Left ventricle myocardium inferior (tissue), 1 donor: ENCODE measurements around the gene INVS. TPM values are rescaled to one million over a fixed set of nuclear protein-coding genes. Genes with fewer than 3 reads are reported as not detected.
"Not testable (repeated sequence)": the region's sequence is repeated elsewhere in the genome, so short reads cannot be mapped to it uniquely, and the experiment has no call there.

ENCODE experiments used
- DNase-seq: peaks from one replicate; pipeline ENCODE4 v3.0.0-alpha.2; 2020
- H3K27ac ChIP-seq: fragments of 200-600 bp; replicated peaks from 2 replicates; pipeline ENCODE4 v1.8.0; 2021
- H3K27me3 ChIP-seq: fragments of 200-600 bp; 2 replicates; pipeline ENCODE4 v1.8.0; 2021; ENCODE audit warnings: low read depth
- H3K36me3 ChIP-seq: fragments of 200-600 bp; 2 replicates; pipeline ENCODE4 v1.8.0; 2021
- H3K4me1 ChIP-seq: fragments of 200-600 bp; 2 replicates; pipeline ENCODE4 v1.8.0; 2021
- H3K4me3 ChIP-seq: fragments of 200-600 bp; 2 replicates; pipeline ENCODE4 v1.8.0; 2021; ENCODE audit warnings: mild to moderate bottlenecking, moderate library complexity
- H3K9me3 ChIP-seq: fragments of 200-600 bp; replicated peaks from 2 replicates; pipeline ENCODE4 v1.8.0; 2021
- intact Hi-C: fragments of 100-400 bp; cut with micrococcal nuclease; formaldehyde crosslinking; loops from one replicate; pipeline ENCODE4 v1.11.0; 2022
- total RNA-seq: library from RNA; stranded (reverse); fragmentation: NEBNext Ultra II Directional; extraction: Animal tissue kit (Norgen Biotek cat#: 25700); gene quantifications from one replicate; pipeline ENCODE4 v1.2.1, GENCODE V29; 2021
- TF ChIP-seq, protein P1 (sequence below): fragments of 200-600 bp; IDR thresholded peaks from 2 replicates; pipeline ENCODE4 v1.8.0; 2021; ENCODE audit warnings: antibody characterized with exemption, mild to moderate bottlenecking, borderline replicate concordance
- donor health status: DM: no; HTN: yes; CAD: no; lungs with severe emphysema.

INVS gene
- total RNA-seq, 1 donor from 2014 or later = 6.7 TPM

DNA sequence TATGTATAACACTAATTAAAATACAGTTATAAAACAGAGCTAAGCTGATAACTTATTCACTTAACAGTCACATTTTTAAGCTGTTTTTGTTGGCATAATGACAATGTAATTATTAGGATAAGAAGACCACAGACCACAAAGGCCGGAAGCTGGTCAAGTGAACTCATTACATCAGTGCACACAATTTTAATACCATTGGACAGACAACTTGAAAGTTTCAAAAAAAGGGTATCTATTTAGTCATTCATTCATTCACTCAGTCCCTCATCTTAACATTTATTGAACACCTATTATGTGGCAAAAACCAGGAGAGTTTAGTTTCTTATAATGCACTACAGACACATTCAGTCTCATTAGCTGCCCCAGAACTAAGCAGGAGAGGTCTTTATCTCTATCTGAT lies 11.8 kb upstream of the INVS start:
- no peaks in the 10 kb centered on the region for H3K9me3 ChIP-seq
- peaks cover 63% of the 10 kb centered on the region for H3K4me1 ChIP-seq
- no peak overlapping the region for H3K4me3 ChIP-seq
- intact Hi-C loops = no loop called here
- TF ChIP-seq, protein P1, sequence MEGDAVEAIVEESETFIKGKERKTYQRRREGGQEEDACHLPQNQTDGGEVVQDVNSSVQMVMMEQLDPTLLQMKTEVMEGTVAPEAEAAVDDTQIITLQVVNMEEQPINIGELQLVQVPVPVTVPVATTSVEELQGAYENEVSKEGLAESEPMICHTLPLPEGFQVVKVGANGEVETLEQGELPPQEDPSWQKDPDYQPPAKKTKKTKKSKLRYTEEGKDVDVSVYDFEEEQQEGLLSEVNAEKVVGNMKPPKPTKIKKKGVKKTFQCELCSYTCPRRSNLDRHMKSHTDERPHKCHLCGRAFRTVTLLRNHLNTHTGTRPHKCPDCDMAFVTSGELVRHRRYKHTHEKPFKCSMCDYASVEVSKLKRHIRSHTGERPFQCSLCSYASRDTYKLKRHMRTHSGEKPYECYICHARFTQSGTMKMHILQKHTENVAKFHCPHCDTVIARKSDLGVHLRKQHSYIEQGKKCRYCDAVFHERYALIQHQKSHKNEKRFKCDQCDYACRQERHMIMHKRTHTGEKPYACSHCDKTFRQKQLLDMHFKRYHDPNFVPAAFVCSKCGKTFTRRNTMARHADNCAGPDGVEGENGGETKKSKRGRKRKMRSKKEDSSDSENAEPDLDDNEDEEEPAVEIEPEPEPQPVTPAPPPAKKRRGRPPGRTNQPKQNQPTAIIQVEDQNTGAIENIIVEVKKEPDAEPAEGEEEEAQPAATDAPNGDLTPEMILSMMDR = no peak
- H3K27ac ChIP-seq = no peak overlapping the region
- no peak for DNase-seq
- H3K27me3 ChIP-seq = no peaks in the 10 kb centered on the region
- no peaks in the 10 kb centered on the region for H3K36me3 ChIP-seq

DNA sequence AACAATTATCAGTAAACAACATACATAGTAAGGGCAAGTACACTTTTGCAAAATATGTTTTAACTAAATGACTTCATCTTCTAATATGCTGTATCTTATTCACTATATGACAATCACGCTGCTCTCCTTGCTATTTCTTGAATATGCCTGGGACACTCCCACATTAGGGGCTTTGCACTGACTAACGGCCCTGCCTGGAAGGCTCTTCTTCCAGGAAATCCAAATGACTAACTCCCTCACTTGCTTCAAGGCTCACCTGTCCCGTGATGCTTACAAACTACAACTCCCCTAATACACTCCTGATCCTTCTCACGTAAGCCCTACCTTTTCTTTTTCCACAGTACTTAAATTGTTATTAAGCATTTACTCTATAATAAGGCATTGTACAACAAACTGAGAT lies 10.8 kb upstream of the INVS start:
- TF ChIP-seq, protein P1 = no peak
- no peak overlapping the region for H3K27ac ChIP-seq
- intact Hi-C loops = no loop called here
- H3K4me1 ChIP-seq = peaks cover 63% of the 10 kb centered on the region
- DNase-seq = no peak
- no peaks in the 10 kb centered on the region for H3K36me3 ChIP-seq
- no peak overlapping the region for H3K4me3 ChIP-seq
- no peaks in the 10 kb centered on the region for H3K9me3 ChIP-seq
- H3K27me3 ChIP-seq = no peaks in the 10 kb centered on the region

DNA sequence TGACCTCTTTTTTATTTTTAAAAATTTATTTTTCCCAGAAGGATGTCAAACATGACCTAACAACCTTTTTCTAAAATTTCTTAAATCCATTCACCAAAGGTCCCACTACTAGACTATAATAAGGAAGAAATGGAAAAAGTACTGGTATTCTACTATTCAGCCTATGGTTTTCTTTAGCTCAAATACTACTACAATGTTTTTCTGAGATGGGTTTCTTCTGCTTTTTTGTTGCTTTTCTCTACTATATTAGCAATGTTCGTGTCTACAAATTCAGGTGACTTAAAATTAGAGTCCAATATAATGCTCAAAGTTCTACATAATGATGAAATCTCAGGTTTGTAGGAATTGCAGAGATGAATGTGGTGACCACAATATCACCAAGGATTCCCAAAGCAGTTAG lies 8.2 kb upstream of the INVS start:
- intact Hi-C loops = no loop called here
- DNase-seq = no peak

DNA sequence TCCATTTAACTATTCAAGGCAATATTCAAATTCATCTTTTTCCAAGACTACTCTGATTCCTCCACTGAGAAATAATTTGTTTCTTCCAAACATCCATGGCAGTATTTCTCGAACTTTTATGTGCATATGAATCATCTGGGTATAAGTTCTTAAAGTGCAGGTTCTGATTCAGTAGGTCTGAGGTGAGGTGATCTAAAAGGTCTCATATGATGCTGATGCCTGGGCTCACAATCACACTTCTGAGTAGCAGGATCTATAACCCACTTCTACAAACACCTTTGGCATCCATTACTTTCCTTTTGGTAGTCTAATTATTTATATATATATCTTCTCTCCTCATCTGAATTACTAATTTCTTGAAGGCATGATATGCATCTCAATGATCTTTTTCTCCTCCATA lies 7.4 kb upstream of the INVS start:
- TF ChIP-seq, protein P1 = no peak
- Histone ChIP-seq H3K9me3 (no peaks in the 10 kb centered on the region), H3K27ac (no peak overlapping the region), H3K27me3 (no peaks in the 10 kb centered on the region), H3K4me1 (peaks cover 71% of the 10 kb centered on the region), H3K4me3 (no peak overlapping the region), H3K36me3 (no peaks in the 10 kb centered on the region)
- DNase-seq = no peak
- intact Hi-C loops = no loop called here

More for the DNA sequence above, 8.2 kb upstream of the INVS start:
- Histone ChIP-seq H3K27ac (no peak overlapping the region), H3K9me3 (no peaks in the 10 kb centered on the region), H3K27me3 (no peaks in the 10 kb centered on the region), H3K4me1 (peaks cover 63% of the 10 kb centered on the region), H3K36me3 (no peaks in the 10 kb centered on the region), H3K4me3 (no peak overlapping the region)
- TF ChIP-seq, protein P1 = no peak

DNA sequence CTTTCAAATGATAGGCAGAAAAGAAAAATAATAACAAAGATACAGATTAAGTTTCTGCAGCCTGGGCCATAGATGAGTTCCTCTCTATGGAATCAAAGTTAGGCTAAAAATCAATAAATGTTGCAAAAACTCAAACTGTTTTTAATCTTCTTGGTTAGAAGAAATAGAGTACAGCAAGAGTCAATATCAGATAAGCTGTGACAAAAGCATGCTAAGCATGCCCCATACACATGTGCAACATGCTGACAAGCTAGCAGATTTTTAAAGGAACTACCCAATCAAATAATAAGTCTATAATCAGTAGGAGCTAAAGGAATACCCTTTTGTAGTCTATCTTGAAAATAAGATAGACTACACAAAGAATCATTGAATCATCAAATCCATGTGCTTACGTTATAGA lies 7.0 kb upstream of the INVS start:
- intact Hi-C loops = no loop called here
- no peaks in the 10 kb centered on the region for H3K36me3 ChIP-seq
- H3K4me1 ChIP-seq = peaks cover 73% of the 10 kb centered on the region
- no peak for DNase-seq
- H3K27ac ChIP-seq = no peak overlapping the region
- H3K4me3 ChIP-seq = no peak overlapping the region
- no peaks in the 10 kb centered on the region for H3K27me3 ChIP-seq
- no peaks in the 10 kb centered on the region for H3K9me3 ChIP-seq
- TF ChIP-seq, protein P1 = no peak

DNA sequence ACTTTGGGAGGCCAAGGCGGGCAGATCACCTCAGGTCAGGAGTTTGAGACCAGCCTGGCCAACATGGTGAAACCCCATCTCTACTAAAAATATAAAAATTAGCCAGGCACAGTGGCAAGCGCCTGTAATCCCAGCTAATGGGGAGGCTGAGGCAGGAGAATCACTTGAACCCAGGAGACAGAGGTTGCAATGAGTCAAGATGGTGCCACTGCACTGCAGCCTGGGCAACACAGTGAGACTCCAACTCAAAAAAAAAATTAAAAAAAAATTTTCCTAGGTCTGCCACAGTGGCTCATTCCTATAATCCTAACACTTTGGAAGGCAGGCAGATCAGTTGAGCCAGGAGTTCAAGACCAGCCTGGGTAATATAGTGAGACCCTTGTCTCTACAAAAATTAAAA lies 4.6 kb upstream of the INVS start:
- H3K4me3 ChIP-seq, intact Hi-C loops, H3K27me3 ChIP-seq, H3K36me3 ChIP-seq, H3K9me3 ChIP-seq, DNase-seq, H3K27ac ChIP-seq: not testable (repeated sequence)
- peaks cover 77% of the 10 kb centered on the region for H3K4me1 ChIP-seq
